WERI-Rb-1 (cell line): ENCODE results near the gene SGPL1.

ENCODE experiments used
- DNase-seq: peaks from one replicate; pipeline ENCODE4 v3.0.0-alpha.2; 2020
- H3K27ac ChIP-seq: fragments of 250-450 bp; sonication (Bioruptor Pico); 2 replicates; pipeline ENCODE4 v1.5.1; 2020; ENCODE audit warnings: mild to moderate bottlenecking, moderate library complexity
- H3K27me3 ChIP-seq: fragments of 250-450 bp; sonication (Bioruptor Pico); 2 replicates; pipeline ENCODE4 v1.5.1; 2021; ENCODE audit warnings: mild to moderate bottlenecking, low read depth, moderate library complexity; ENCODE audit not compliant: insufficient read depth, severe bottlenecking
- H3K36me3 ChIP-seq: fragments of 250-450 bp; sonication (Bioruptor Pico); 2 replicates; pipeline ENCODE4 v1.5.1; 2020; ENCODE audit warnings: mild to moderate bottlenecking, moderate library complexity
- H3K4me3 ChIP-seq: 2 replicates; pipeline ENCODE4 v1.5.1; 2011; ENCODE audit warnings: low read depth, mild to moderate bottlenecking, control low read depth, low read length
- H3K9me3 ChIP-seq: fragments of 250-450 bp; sonication (Bioruptor Pico); 2 replicates; pipeline ENCODE4 v1.5.1; 2021; ENCODE audit warnings: mild to moderate bottlenecking, moderate library complexity; ENCODE audit not compliant: severe bottlenecking
- TF ChIP-seq, protein P1 (sequence below): IDR thresholded peaks from 2 replicates; pipeline ENCODE4 v1.5.1; 2011; ENCODE audit warnings: low read depth, mild to moderate bottlenecking, control low read depth, inconsistent platforms, low read length

The SGPL1 gene

DNA sequence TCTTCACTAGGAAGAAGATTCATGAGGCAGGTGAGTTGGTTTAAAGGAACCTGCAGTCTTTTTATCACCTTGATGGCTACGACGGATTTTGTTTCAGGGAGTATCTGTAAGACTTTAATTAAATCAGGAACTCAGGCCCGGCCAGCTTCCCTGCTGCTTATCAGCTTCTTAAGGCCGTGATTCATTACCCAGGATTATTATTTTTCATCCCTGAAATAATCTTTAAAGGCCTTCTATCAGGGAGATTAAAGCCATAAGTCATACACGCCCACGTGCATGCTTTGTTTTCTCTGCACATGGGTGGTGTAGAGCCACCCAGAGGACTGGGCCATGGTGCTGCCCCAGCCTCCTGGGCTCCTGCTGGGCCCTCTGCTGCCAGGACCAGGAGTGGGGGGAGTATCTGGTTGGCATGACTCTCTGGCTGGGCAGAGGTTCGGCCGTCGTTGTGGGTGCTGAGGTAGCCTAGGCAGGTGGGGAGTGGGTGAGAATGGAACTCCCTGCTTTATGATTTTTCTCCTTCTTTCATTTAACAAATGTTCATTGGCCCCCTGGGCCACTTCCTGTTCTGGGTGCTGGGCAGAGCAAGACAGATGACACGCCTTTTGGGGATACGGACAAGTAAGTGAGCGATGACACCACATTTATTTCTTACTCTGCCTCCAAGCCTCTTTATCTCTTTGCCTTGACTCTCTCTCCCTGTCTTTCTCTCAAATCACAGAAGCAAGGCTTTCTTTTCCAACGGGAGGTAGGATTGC, 111.6 kb downstream of the SGPL1 start:
- Histone ChIP-seq H3K4me3 (no peak overlapping the region), H3K27ac (peak overlapping the region; percentile 57), H3K9me3 (no peaks in the 10 kb centered on the region), H3K36me3 (no peaks in the 10 kb centered on the region), H3K27me3 (no peaks in the 10 kb centered on the region)
- TF ChIP-seq, protein P1, sequence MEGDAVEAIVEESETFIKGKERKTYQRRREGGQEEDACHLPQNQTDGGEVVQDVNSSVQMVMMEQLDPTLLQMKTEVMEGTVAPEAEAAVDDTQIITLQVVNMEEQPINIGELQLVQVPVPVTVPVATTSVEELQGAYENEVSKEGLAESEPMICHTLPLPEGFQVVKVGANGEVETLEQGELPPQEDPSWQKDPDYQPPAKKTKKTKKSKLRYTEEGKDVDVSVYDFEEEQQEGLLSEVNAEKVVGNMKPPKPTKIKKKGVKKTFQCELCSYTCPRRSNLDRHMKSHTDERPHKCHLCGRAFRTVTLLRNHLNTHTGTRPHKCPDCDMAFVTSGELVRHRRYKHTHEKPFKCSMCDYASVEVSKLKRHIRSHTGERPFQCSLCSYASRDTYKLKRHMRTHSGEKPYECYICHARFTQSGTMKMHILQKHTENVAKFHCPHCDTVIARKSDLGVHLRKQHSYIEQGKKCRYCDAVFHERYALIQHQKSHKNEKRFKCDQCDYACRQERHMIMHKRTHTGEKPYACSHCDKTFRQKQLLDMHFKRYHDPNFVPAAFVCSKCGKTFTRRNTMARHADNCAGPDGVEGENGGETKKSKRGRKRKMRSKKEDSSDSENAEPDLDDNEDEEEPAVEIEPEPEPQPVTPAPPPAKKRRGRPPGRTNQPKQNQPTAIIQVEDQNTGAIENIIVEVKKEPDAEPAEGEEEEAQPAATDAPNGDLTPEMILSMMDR = no peak
- peak; percentile 78 for DNase-seq

DNA sequence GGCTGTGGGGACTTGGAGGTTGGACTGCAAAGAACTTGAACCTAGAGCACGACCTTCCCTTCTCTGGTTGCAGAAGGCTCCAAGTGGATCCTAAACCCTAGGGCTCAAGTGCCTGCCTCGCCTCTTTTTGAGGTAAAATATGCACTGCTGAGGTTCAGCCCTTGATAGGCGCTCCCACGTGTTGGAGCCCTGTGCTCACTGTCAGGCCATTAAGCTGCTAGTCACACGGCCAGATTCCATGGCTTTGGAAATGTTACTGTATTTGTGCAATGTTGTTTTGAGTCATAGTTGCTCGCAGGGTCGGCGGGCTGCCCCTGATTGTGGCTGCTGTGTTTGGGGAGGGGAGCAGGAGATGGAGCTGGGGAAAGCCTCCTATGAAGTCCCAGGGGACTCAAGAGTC, 112.4 kb downstream of the SGPL1 start:
- H3K27me3 ChIP-seq = no peaks in the 10 kb centered on the region
- no peaks in the 10 kb centered on the region for H3K9me3 ChIP-seq
- TF ChIP-seq, protein P1 = no peak
- DNase-seq = no peak
- H3K36me3 ChIP-seq = no peaks in the 10 kb centered on the region
- H3K4me3 ChIP-seq = no peak overlapping the region
- peak overlapping the region; percentile 57 for H3K27ac ChIP-seq

DNA sequence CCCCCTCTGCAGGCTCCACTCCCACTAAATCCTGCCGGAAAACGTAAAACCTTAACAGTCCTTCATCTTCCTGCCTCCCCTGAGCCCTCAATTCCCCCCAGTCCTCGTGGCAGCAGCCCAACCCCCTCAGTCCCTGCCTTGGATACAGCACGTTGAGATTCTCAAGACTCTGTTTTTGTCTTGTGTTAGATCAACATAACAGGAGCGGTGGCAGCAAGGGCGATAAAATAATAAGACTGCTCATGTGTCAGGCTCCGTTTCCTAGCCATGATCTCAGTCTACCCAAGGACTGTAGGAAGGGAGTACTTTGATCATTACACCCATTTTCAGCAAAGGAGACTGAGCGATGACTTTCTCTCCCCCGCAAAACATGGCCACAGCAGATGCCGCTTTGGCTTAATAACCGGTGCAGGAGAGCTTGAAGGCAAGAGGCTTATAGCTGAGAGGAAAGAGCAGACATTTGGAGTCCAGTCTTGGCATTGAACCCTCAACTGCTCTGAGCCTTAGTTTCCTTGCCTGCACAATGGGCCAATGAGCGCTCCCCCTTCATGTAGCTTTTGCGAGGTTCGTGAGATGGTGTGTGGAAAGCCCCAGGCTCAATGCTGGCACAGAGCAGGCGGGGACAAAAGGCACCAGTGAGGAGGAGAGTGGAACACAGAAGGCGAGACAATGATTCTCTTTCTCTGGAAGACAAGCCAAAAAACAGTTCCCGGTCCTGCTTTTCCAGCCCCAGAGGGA, 114.7 kb downstream of the SGPL1 start:
- Histone ChIP-seq H3K36me3 (no peaks in the 10 kb centered on the region), H3K9me3 (no peaks in the 10 kb centered on the region), H3K27ac (peak overlapping the region; percentile 8; the same call in 1 of the 2 replicates), H3K4me3 (no peak overlapping the region), H3K27me3 (no peaks in the 10 kb centered on the region)
- DNase-seq = peak; percentile 59
- TF ChIP-seq, protein P1 = no peak
